Body of pancreas (tissue), 4 donors: ENCODE measurements around the gene APC2. TPM values are rescaled to one million over a fixed set of nuclear protein-coding genes. Genes with fewer than 3 reads are reported as not detected.

Experiments used
- ATAC-seq: fragments of 150-250 bp; one replicate; pipeline ENCODE4 v1.9.1; 2016
- DNase-seq, 4 donors: peaks; one replicate each; pipeline ENCODE4 v3.0.0-alpha.2; 2019
- H3K27ac ChIP-seq, 4 donors: fragments of 200-600 bp; sonication (generic); 1 replicate in 3 of 4; 2 replicates in 1 of 4; pipeline versions ENCODE4 v1.5.1 to v1.6.1; 2016 to 2019; ENCODE audit warnings: mild to moderate bottlenecking in 1 of 4, mixed read lengths in 1 of 4, moderate library complexity in 1 of 4
- H3K27me3 ChIP-seq, 2 donors: fragments of 200-600 bp; sonication (generic); one replicate each; pipeline ENCODE4 v1.6.0; 2016; ENCODE audit warnings: mild to moderate bottlenecking in 1 of 2
- H3K36me3 ChIP-seq, 2 donors: fragments of 200-600 bp; sonication (generic); replicated peaks in 1 of 2; 2 replicates each; pipeline ENCODE4 v1.5.1; 2016; ENCODE audit warnings: low read depth in 2 of 2; ENCODE audit not compliant: insufficient read depth in 1 of 2
- H3K4me1 ChIP-seq: fragments of 200-600 bp; sonication (generic); one replicate; pipeline ENCODE4 v1.6.0; 2016
- H3K4me3 ChIP-seq, 2 donors: fragments of 200-600 bp; sonication (generic); 1 replicate in 1 of 2; 2 replicates in 1 of 2; pipeline ENCODE4 v1.5.1; 2016 to 2019
- H3K9me3 ChIP-seq, 3 donors: fragments of 200-600 bp; sonication (generic); 1 replicate in 2 of 3; 2 replicates in 1 of 3; pipeline ENCODE4 v1.5.1; 2016
- POLR2A ChIP-seq, 3 donors: fragments of 450-650 bp; IDR thresholded peaks; one replicate each; pipeline ENCODE4 v1.6.1; 2016; ENCODE audit warnings: antibody characterized with exemption in 3 of 3, mild to moderate bottlenecking in 2 of 3
- WGBS, 2 donors: methylation state at CpG; one replicate each; pipeline ENCODE4 v1.1.5; 2017; 5-methylcytosine and 5-hydroxymethylcytosine counted together
- intact Hi-C: fragments of 100-400 bp; cut with DNase I; formaldehyde crosslinking; loops from one replicate; pipeline ENCODE4 v1.15.1; 2023
- total RNA-seq, 2 donors: library from RNA; depleted of rRNA; stranded (reverse); fragments of >200 nt; gene quantifications; one replicate each; pipeline ENCODE4 v1.1.0, GENCODE V29; 2016
- TF ChIP-seq, protein P1 (sequence below), 7 experiments: fragments of 450-650 bp in 4 of 7; fragments of 200-600 bp in 3 of 7; sonication (generic) in 3 of 7; IDR thresholded peaks; one replicate each; pipeline ENCODE4 v1.5.1; 2016 to 2019; ENCODE audit warnings: antibody characterized with exemption in 7 of 7

APC2 gene
- total RNA-seq, 2 donors from 2014 or later = 0.26 TPM; not detected in 1

- ATAC-seq (no peak), DNase-seq (no peak)
- no peak for TF ChIP-seq POLR2A (IDR thresholded peaks at IDR 0.05)
- TF ChIP-seq, protein P1, sequence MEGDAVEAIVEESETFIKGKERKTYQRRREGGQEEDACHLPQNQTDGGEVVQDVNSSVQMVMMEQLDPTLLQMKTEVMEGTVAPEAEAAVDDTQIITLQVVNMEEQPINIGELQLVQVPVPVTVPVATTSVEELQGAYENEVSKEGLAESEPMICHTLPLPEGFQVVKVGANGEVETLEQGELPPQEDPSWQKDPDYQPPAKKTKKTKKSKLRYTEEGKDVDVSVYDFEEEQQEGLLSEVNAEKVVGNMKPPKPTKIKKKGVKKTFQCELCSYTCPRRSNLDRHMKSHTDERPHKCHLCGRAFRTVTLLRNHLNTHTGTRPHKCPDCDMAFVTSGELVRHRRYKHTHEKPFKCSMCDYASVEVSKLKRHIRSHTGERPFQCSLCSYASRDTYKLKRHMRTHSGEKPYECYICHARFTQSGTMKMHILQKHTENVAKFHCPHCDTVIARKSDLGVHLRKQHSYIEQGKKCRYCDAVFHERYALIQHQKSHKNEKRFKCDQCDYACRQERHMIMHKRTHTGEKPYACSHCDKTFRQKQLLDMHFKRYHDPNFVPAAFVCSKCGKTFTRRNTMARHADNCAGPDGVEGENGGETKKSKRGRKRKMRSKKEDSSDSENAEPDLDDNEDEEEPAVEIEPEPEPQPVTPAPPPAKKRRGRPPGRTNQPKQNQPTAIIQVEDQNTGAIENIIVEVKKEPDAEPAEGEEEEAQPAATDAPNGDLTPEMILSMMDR (IDR thresholded peaks at IDR 0.05) = no peak
- Histone ChIP-seq H3K27ac (no peak overlapping the region), H3K27me3 (no peaks in the 10 kb centered on the region), H3K4me3 (no peak overlapping the region), H3K36me3 (peaks cover 13 to 39% of the 10 kb centered on the region in 2 donors), H3K9me3 (no peaks in the 10 kb centered on the region), H3K4me1 (peaks cover 7% of the 10 kb centered on the region)
- WGBS, 2 donors = 90 to 93% methylated on average over 32 to 40 of the region's 40 CpGs
- intact Hi-C loops = no loop called here
Measured at GRCh38 chr19:1423436-1424191, 26.3 kb upstream of the APC2 start.

GRCh38 chr19:1424192-1424955, 25.5 kb upstream of the APC2 start:
- H3K4me1 ChIP-seq = no peaks in the 10 kb centered on the region
- TF ChIP-seq, protein P1 (IDR thresholded peaks at IDR 0.05) = no peak
- H3K9me3 ChIP-seq = no peaks in the 10 kb centered on the region
- no peak for ATAC-seq
- H3K27ac ChIP-seq = no peak overlapping the region
- intact Hi-C loops = no loop called here
- WGBS, 2 donors = 82 to 86% methylated on average over 34 to 40 of the region's 42 CpGs
- peaks cover 9 to 39% of the 10 kb centered on the region in 2 donors for H3K36me3 ChIP-seq
- H3K4me3 ChIP-seq = no peak overlapping the region
- no peak for DNase-seq
- no peaks in the 10 kb centered on the region for H3K27me3 ChIP-seq

DNA sequence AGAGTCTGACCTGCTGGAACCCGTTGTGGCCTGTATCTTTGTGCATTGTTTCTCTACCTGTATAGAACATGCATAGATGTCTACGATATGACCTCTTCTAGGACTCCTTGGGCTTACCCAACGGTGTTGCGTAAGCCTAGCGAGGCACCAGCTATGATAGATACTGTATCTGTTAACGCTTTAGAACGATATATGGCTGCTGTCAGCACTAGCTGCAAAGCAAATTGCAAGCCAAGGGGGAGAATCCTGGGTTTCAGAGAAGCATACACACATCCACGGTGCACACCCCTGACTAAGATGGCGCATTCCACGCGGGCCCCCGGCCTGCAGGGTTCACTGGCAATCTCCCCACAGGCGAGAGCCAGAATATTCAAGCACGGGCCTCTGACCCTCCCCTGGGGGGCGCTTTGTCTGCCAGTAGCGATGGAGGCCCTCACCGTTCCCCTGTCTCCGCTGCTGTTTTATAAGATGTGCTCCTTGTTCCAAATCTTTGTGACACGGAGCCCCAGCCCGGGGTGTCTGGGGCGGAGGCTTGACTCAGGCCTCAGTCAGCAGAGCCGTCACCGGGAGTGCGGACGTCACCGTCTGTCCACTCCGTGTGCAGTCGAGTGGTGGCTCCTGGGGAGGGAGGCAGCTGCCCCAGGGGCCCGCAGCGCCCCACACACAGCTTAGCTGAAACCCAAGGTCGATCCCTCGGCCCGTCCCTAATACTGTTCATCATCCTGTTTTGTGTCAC, 24.7 kb upstream of the APC2 start:
- Histone ChIP-seq H3K36me3 (peaks cover 12 to 36% of the 10 kb centered on the region in 2 donors), H3K9me3 (no peaks in the 10 kb centered on the region), H3K4me3 (no peak overlapping the region), H3K27ac (no peak overlapping the region), H3K27me3 (no peaks in the 10 kb centered on the region), H3K4me1 (no peaks in the 10 kb centered on the region)
- WGBS, 2 donors = 85 to 89% methylated on average over 14 to 31 of the region's 33 CpGs
- TF ChIP-seq, protein P1 (IDR thresholded peaks at IDR 0.05) = no peak
- TF ChIP-seq POLR2A (IDR thresholded peaks at IDR 0.05) = no peak
- ATAC-seq (no peak), DNase-seq (no peak)
- intact Hi-C loops = no loop called here

GRCh38 chr19:1425902-1426301, 24.0 kb upstream of the APC2 start:
- DNase-seq = no peak
- no peak for ATAC-seq
- Histone ChIP-seq H3K4me1 (no peaks in the 10 kb centered on the region), H3K36me3 (peaks cover 12 to 32% of the 10 kb centered on the region in 2 donors), H3K4me3 (no peak overlapping the region), H3K27ac (no peak overlapping the region), H3K9me3 (no peaks in the 10 kb centered on the region), H3K27me3 (no peaks in the 10 kb centered on the region)
- intact Hi-C loops = no loop called here
- 89 to 95% methylated on average over 7 to 14 of the region's 14 CpGs for WGBS, 2 donors
- TF ChIP-seq, protein P1 (IDR thresholded peaks at IDR 0.05) = no peak
- TF ChIP-seq POLR2A (IDR thresholded peaks at IDR 0.05) = no peak
